Panc1 (cell line): ENCODE measurements around the gene HM13. TPM values are rescaled to one million over a fixed set of nuclear protein-coding genes. Genes with fewer than 3 reads are reported as not detected.

ENCODE experiments used
- ATAC-seq: fragments of 200-7000 bp; cut with Tn5 transposase; 2 replicates; pipeline ENCODE4 v1.9.1; 2020; ENCODE audit warnings: mild to moderate bottlenecking, moderate library complexity
- BruUV-seq: library from RNA; stranded (reverse); fragments of 400-500 nt; replicated peaks from 2 replicates; lab custom pipeline; 2021; lab: Mats Ljungman, UMichigan
- CTCF ChIA-PET: fragments of 300-600 bp; sonication (Branson Sonifier 250); formaldehyde crosslinking; loops from one replicate; lab custom pipeline; 2022; ENCODE audit warnings: antibody characterized with exemption; lab: Charles Lee
- POLR2A ChIA-PET: fragments of 300-600 bp; sonication (Branson Sonifier 250); formaldehyde crosslinking; loops from one replicate; lab custom pipeline; 2022; ENCODE audit warnings: antibody characterized with exemption; lab: Charles Lee
- DNase-seq: peaks from one replicate; pipeline ENCODE4 v3.0.0-alpha.2; 2010; ENCODE audit warnings: low read depth, low spot score
- H3K27ac ChIP-seq: 2 replicates; pipeline ENCODE4 v1.5.1; 2011; ENCODE audit warnings: mild to moderate bottlenecking, low read length, inconsistent platforms
- H3K27me3 ChIP-seq: fragments of 200-500 bp; sonication (Bioruptor generic); 2 replicates; pipeline ENCODE4 v1.6.0; 2014; ENCODE audit warnings: low read length, inconsistent platforms; ENCODE audit not compliant: control insufficient read depth, insufficient read depth
- H3K36me3 ChIP-seq: fragments of 200-500 bp; sonication (Bioruptor generic); 2 replicates; pipeline ENCODE4 v1.5.1; 2014; ENCODE audit warnings: inconsistent platforms, mild to moderate bottlenecking, low read length, moderate library complexity; ENCODE audit not compliant: control insufficient read depth, insufficient read depth
- H3K4me1 ChIP-seq: 2 replicates; pipeline ENCODE4 v1.5.1; 2011; ENCODE audit warnings: inconsistent platforms, mild to moderate bottlenecking, low read length, moderate library complexity; ENCODE audit not compliant: control insufficient read depth, insufficient read depth
- H3K4me3 ChIP-seq, 2 experiments: 2 replicates each; pipeline ENCODE4 v1.5.1; 2011 to 2012; ENCODE audit warnings: low read depth in 2 of 2, low read length in 2 of 2, mild to moderate bottlenecking in 2 of 2, inconsistent platforms in 1 of 2, moderate library complexity in 1 of 2
- H3K9me3 ChIP-seq: fragments of 200-500 bp; sonication (Bioruptor generic); 2 replicates; pipeline ENCODE4 v1.5.1; 2014; ENCODE audit warnings: low read depth, mild to moderate bottlenecking, inconsistent platforms, low read length, moderate library complexity; ENCODE audit not compliant: control insufficient read depth, insufficient read depth
- POLR2AphosphoS5 ChIP-seq: IDR thresholded peaks from 2 replicates; pipeline ENCODE4 v1.6.1; 2012; ENCODE audit warnings: mild to moderate bottlenecking, low read depth, low read length, moderate library complexity
- SIN3A ChIP-seq: IDR thresholded peaks from 2 replicates; pipeline ENCODE4 v1.6.1; 2012; ENCODE audit warnings: low read depth, mild to moderate bottlenecking, low read length, moderate library complexity, borderline replicate concordance; ENCODE audit not compliant: insufficient read depth
- TCF7L2 ChIP-seq: IDR thresholded peaks from 2 replicates; pipeline ENCODE4 v1.6.1; 2011; ENCODE audit warnings: mild to moderate bottlenecking, low read depth, low read length, inconsistent platforms
- in situ Hi-C: cut with HindIII; loops from 2 replicates; pipeline ENCODE4 v1.10.0; 2016; ENCODE audit warnings: low sequenced_read_pairs, low pct_unique_long_range_greater_than_20kb
- intact Hi-C: fragments of 100-400 bp; cut with micrococcal nuclease; formaldehyde crosslinking; loops from one replicate; pipeline ENCODE4 v1.10.0; 2022; ENCODE audit not compliant: unreplicated experiment
- total RNA-seq: library from RNA; stranded (reverse); gene quantifications from one replicate; pipeline ENCODE4 v1.2.1, GENCODE V29; 2021; ENCODE audit not compliant: unreplicated experiment
- TF ChIP-seq, protein P1 (sequence below), 2 experiments: IDR thresholded peaks; 2 replicates each; pipeline ENCODE4 v1.6.1; 2011 to 2012; ENCODE audit warnings: low read depth in 2 of 2, control low read depth in 1 of 2, low read length in 1 of 2, mild to moderate bottlenecking in 1 of 2, moderate library complexity in 1 of 2; ENCODE audit not compliant: insufficient read depth in 1 of 2
- TF ChIP-seq, protein P2 (sequence below): fragments of 450-650 bp; IDR thresholded peaks from 2 replicates; pipeline ENCODE4 v1.5.1; 2017; ENCODE audit warnings: mild to moderate bottlenecking

Gene HM13
- total RNA-seq, 1 experiment from 2014 or later, result 337 TPM

DNA sequence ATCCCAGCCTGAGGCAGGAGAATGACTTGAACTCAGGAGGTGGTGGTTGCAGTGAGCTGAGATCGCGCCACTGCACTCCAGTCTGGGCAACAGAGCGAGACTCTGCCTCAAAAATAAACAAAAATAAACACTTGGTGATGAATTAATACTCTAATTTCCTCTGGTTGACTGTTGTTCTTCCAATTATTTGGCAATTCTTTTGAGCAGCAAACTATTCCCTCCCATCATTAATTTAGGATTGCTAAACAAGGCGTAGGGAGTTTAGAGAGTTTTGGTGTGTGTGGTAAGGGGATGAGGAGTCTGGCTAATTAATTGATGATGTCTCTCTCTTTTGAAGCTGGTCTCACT lies 88.2 kb downstream of the HM13 start:
- no peak for ATAC-seq
- intact Hi-C loops (no loop called here), in situ Hi-C loops (no loop called here)
- no peak for DNase-seq
- Histone ChIP-seq H3K27ac (peak overlapping the region; percentile 100), H3K36me3 (peaks cover 8% of the 10 kb centered on the region), H3K4me3 (peak overlapping the region; percentile 0 to 23; a peak in 2 of 4 replicates), H3K4me1 (peaks cover 32% of the 10 kb centered on the region), H3K27me3 (no peaks in the 10 kb centered on the region), H3K9me3 (no peaks in the 10 kb centered on the region)
- BruUV-seq, result no TSS peak
- TF ChIP-seq SIN3A (no peak), TCF7L2 (no peak; the same call in 1 of the 2 replicates)
- TF ChIP-seq, protein P1, sequence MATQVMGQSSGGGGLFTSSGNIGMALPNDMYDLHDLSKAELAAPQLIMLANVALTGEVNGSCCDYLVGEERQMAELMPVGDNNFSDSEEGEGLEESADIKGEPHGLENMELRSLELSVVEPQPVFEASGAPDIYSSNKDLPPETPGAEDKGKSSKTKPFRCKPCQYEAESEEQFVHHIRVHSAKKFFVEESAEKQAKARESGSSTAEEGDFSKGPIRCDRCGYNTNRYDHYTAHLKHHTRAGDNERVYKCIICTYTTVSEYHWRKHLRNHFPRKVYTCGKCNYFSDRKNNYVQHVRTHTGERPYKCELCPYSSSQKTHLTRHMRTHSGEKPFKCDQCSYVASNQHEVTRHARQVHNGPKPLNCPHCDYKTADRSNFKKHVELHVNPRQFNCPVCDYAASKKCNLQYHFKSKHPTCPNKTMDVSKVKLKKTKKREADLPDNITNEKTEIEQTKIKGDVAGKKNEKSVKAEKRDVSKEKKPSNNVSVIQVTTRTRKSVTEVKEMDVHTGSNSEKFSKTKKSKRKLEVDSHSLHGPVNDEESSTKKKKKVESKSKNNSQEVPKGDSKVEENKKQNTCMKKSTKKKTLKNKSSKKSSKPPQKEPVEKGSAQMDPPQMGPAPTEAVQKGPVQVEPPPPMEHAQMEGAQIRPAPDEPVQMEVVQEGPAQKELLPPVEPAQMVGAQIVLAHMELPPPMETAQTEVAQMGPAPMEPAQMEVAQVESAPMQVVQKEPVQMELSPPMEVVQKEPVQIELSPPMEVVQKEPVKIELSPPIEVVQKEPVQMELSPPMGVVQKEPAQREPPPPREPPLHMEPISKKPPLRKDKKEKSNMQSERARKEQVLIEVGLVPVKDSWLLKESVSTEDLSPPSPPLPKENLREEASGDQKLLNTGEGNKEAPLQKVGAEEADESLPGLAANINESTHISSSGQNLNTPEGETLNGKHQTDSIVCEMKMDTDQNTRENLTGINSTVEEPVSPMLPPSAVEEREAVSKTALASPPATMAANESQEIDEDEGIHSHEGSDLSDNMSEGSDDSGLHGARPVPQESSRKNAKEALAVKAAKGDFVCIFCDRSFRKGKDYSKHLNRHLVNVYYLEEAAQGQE (IDR thresholded peaks at IDR 0.05; ENCODE audit: insufficient read depth in 1 of 2, low read depth in 2 of 2, low read length in 1 of 2), result no peak
- TF ChIP-seq, protein P2, sequence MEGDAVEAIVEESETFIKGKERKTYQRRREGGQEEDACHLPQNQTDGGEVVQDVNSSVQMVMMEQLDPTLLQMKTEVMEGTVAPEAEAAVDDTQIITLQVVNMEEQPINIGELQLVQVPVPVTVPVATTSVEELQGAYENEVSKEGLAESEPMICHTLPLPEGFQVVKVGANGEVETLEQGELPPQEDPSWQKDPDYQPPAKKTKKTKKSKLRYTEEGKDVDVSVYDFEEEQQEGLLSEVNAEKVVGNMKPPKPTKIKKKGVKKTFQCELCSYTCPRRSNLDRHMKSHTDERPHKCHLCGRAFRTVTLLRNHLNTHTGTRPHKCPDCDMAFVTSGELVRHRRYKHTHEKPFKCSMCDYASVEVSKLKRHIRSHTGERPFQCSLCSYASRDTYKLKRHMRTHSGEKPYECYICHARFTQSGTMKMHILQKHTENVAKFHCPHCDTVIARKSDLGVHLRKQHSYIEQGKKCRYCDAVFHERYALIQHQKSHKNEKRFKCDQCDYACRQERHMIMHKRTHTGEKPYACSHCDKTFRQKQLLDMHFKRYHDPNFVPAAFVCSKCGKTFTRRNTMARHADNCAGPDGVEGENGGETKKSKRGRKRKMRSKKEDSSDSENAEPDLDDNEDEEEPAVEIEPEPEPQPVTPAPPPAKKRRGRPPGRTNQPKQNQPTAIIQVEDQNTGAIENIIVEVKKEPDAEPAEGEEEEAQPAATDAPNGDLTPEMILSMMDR, result no peak
- ChIA-PET CTCF (interaction anchor here (3.0 to 3.3 kb wide), 2 partner anchors 10 to 33 kb away, joined by 20 to 21 read pairs; no protein-coding TSS in a partner anchor), POLR2A (interaction anchor here (0.9 to 1.1 kb wide), 5 partner anchors 9 to 121 kb away, joined by 3 to 16 read pairs (median 3); partner anchors contain the start of gene BCL2L1)

- CTCF ChIA-PET, result interaction anchor here (0.6 to 3.3 kb wide), 4 partner anchors 9 to 168 kb away, joined by 3 to 21 read pairs (median 12); no protein-coding TSS in a partner anchor
- in situ Hi-C loops (no loop called here), intact Hi-C loops (no loop called here)
- DNase-seq (no peak), ATAC-seq (peak; percentile 28)
- Histone ChIP-seq H3K27me3 (no peaks in the 10 kb centered on the region), H3K36me3 (peaks cover 8% of the 10 kb centered on the region), H3K9me3 (no peaks in the 10 kb centered on the region), H3K4me3 (peak overlapping the region; percentile 0 to 23; a peak in 2 of 4 replicates), H3K4me1 (peaks cover 37% of the 10 kb centered on the region), H3K27ac (peak overlapping the region; percentile 100)
- 0 out of 2 replicates have a peak, but pooled peaks have one; percentile 36 for TF ChIP-seq TCF7L2
- TF ChIP-seq, protein P1 (IDR thresholded peaks at IDR 0.05; ENCODE audit: insufficient read depth in 1 of 2, low read depth in 2 of 2, low read length in 1 of 2), result no peak
- TF ChIP-seq, protein P2, result no peak
- TF ChIP-seq POLR2AphosphoS5, result peak; percentile 69
- TF ChIP-seq SIN3A, result 0 out of 2 replicates have a peak, but pooled peaks have one; percentile 38
- POLR2A ChIA-PET, result interaction anchor here (0.6 to 1.1 kb wide), 6 partner anchors 9 to 120 kb away, joined by 3 to 16 read pairs (median 4); partner anchors contain the start of gene BCL2L1
- no TSS peak for BruUV-seq
These were observed 88.7 kb downstream of the HM13 start for GRCh38 chr20:31602779-31603441.
